KMS-11 (cell line): ENCODE data around the gene PKNOX1.
"Not testable (repeated sequence)": the region's sequence is repeated elsewhere in the genome, so short reads cannot be mapped to it uniquely, and the experiment has no call there.

Source experiments
- H2AFZ ChIP-seq: fragments of 200-600 bp; sonication (generic); 2 replicates; pipeline ENCODE4 v1.6.1; 2016; ENCODE audit warnings: antibody characterized with exemption, mixed run types, low read depth
- H3K27ac ChIP-seq: fragments of 200-600 bp; sonication (generic); 2 replicates; pipeline ENCODE4 v1.6.1; 2016; ENCODE audit warnings: mild to moderate bottlenecking, mixed run types
- H3K27me3 ChIP-seq: fragments of 200-600 bp; sonication (generic); 2 replicates; pipeline ENCODE4 v1.6.1; 2017; ENCODE audit warnings: mild to moderate bottlenecking, low read depth, mixed run types, moderate library complexity; ENCODE audit not compliant: insufficient read depth
- H3K36me3 ChIP-seq: fragments of 200-600 bp; sonication (generic); 2 replicates; pipeline ENCODE4 v1.6.1; 2017; ENCODE audit warnings: mild to moderate bottlenecking, mixed run types; ENCODE audit not compliant: insufficient read depth
- H3K4me1 ChIP-seq: fragments of 200-600 bp; sonication (generic); 2 replicates; pipeline ENCODE4 v1.6.1; 2016; ENCODE audit warnings: mild to moderate bottlenecking, low read depth, mixed run types; ENCODE audit not compliant: poor library complexity, severe bottlenecking
- H3K4me2 ChIP-seq: fragments of 200-600 bp; sonication (generic); 2 replicates; pipeline ENCODE4 v1.7.0; 2016; ENCODE audit warnings: mild to moderate bottlenecking, mixed run types
- H3K4me3 ChIP-seq: fragments of 200-600 bp; sonication (generic); IDR thresholded peaks from 2 replicates; pipeline ENCODE4 v1.6.1; 2017; ENCODE audit warnings: low read depth, low read length, mixed read lengths; ENCODE audit not compliant: insufficient read depth
- H3K79me2 ChIP-seq: fragments of 200-600 bp; sonication (generic); 2 replicates; pipeline ENCODE4 v1.6.1; 2016; ENCODE audit warnings: low read depth, mixed run types; ENCODE audit not compliant: insufficient read depth
- H3K9ac ChIP-seq: fragments of 200-600 bp; sonication (generic); 2 replicates; pipeline ENCODE4 v1.6.1; 2016; ENCODE audit warnings: mild to moderate bottlenecking, mixed run types
- H4K20me1 ChIP-seq: fragments of 200-600 bp; sonication (generic); 2 replicates; pipeline ENCODE4 v1.6.1; 2016; ENCODE audit warnings: mild to moderate bottlenecking, mixed run types; ENCODE audit not compliant: insufficient read depth
- TF ChIP-seq, protein P1 (sequence below): fragments of 200-600 bp; sonication (generic); conservative IDR thresholded peaks from 2 replicates; pipeline ENCODE4 v1.6.1; 2017; ENCODE audit warnings: low read depth, mild to moderate bottlenecking, antibody characterized with exemption, low read length, moderate library complexity, mixed read lengths

The PKNOX1 gene

DNA sequence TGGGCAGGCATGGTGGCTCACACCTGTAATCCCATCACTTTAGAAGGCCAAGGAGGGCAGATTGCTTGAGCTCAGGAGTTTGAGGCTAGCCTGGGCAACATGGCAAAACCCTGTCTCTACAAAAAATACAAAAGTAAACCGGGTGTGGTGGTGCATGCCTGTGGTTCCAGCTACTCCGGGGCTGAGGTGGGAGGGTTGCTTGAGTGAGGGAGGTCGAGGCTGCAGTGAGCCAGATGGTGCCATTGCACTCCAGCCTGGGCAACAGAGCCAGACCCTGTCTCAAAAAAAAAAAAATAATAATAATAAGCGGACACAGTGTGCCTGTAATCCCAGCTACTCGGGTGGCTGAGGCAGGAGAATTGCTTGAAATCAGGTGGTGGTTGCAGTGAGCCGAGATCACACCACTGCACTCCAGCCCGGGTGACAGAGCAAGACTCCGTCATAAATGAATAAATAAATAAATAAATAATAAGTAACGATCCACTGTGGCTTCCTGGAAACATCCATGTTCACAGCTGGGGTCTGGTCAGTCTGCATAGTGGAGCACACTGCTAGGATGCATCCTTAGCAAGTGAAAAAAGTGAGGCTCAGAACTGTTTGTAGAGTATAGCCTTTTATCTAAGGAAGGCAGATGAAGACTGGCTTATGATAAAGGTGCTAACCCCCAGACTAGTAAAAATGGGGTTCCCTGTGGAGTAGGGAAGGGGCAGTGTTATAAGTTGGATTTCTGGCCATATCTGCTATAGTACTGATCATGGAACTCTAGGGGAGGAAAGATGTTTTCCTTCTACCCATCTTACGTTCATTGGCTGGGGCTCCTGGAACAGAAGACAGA, 15.7 kb downstream of the PKNOX1 start:
- Histone ChIP-seq H3K27ac (no peak overlapping the region), H4K20me1 (no peaks in the 10 kb centered on the region), H3K9ac (no peak overlapping the region), H3K36me3 (no peaks in the 10 kb centered on the region), H3K4me1 (peaks cover 21% of the 10 kb centered on the region), H3K4me2 (no peak overlapping the region), H3K4me3 (no peak overlapping the region), H3K27me3 (no peaks in the 10 kb centered on the region), H3K79me2 (peaks cover 28% of the 10 kb centered on the region; the same call in 1 of the 2 replicates), H2AFZ (no peak overlapping the region)
- TF ChIP-seq, protein P1, sequence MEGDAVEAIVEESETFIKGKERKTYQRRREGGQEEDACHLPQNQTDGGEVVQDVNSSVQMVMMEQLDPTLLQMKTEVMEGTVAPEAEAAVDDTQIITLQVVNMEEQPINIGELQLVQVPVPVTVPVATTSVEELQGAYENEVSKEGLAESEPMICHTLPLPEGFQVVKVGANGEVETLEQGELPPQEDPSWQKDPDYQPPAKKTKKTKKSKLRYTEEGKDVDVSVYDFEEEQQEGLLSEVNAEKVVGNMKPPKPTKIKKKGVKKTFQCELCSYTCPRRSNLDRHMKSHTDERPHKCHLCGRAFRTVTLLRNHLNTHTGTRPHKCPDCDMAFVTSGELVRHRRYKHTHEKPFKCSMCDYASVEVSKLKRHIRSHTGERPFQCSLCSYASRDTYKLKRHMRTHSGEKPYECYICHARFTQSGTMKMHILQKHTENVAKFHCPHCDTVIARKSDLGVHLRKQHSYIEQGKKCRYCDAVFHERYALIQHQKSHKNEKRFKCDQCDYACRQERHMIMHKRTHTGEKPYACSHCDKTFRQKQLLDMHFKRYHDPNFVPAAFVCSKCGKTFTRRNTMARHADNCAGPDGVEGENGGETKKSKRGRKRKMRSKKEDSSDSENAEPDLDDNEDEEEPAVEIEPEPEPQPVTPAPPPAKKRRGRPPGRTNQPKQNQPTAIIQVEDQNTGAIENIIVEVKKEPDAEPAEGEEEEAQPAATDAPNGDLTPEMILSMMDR: no peak

DNA sequence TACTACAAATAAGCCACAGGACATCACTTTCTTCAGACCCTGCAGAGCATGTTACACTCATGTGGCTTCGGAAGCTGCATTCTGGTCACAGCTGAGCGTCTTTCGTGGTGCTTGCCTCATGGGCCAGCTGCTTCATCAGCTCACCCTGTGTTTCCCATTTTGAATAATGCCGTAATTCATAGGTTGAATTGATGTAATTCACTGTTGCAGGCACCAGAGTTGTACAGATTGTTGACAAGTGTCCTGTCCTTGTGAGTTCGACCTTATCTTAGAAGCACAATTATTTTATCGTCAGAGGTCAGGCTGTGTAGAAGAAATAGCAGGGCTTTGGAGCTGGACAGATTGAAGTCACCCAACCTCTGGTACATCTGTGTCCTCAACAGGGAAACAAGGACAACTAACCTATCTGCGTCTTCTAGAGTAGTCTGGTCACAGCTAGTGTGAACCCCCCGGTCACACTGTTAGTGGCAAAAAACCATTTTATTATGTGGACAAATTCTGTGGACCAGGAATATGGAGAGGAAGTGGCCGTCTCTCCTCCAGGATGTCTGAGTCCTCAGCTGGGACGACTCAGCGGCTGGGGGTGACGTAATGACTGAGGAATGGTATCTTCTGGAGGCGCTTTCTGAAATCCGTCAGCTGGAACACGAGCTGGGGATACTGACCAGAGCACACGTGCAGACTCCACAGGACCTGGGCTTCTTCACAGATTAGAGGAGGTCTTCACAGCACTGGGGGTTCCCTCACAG, 17.8 kb downstream of the PKNOX1 start:
- H3K4me1 ChIP-seq: no peaks in the 10 kb centered on the region
- H3K79me2 ChIP-seq: peaks cover 8% of the 10 kb centered on the region; the same call in 1 of the 2 replicates
- H3K9ac ChIP-seq: no peak overlapping the region
- H4K20me1 ChIP-seq: no peaks in the 10 kb centered on the region
- no peak overlapping the region for H3K4me3 ChIP-seq
- H2AFZ ChIP-seq: no peak overlapping the region
- H3K36me3 ChIP-seq: no peaks in the 10 kb centered on the region
- H3K4me2 ChIP-seq: no peak overlapping the region
- H3K27me3 ChIP-seq: no peaks in the 10 kb centered on the region
- H3K27ac ChIP-seq: no peak overlapping the region
- TF ChIP-seq, protein P1: no peak

DNA sequence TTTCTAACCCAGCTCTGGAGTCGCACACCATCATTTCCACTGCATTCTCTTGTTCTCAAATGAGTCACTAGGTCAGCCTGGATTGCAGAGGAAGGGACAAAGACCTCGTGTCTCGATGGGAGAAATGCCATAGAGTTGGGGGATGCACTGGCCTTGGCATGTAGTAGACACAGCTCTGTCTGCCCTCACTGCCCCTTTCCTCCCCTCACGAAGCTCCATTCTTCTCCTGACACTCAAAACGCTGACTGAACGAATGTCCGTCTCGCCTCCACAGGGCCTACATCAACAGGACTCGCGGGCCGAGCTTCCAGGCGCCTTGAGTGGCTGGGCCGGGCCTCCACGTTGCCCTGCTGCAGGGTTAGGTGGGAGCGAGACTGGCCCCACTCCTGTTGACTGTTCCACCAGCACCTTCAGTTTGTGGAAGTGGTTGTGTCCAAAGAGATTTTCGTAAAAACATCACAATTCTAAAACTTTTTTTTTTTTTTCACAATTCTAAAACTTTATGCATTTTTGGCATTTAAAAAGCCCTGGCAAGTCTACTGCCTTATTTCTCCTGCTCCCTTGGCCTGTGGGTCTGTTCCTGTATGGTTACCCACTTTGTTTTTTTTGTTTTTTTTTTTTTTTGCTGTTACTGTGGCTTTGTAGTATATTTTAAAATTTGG, 18.8 kb downstream of the PKNOX1 start:
- no peak overlapping the region for H3K4me3 ChIP-seq
- H3K79me2 ChIP-seq: peaks cover 5% of the 10 kb centered on the region; the same call in 1 of the 2 replicates
- no peaks in the 10 kb centered on the region for H3K27me3 ChIP-seq
- H3K9ac ChIP-seq: no peak overlapping the region
- no peak overlapping the region for H2AFZ ChIP-seq
- H3K4me2 ChIP-seq: no peak overlapping the region
- no peaks in the 10 kb centered on the region for H4K20me1 ChIP-seq
- no peak overlapping the region for H3K27ac ChIP-seq
- no peaks in the 10 kb centered on the region for H3K36me3 ChIP-seq
- no peaks in the 10 kb centered on the region for H3K4me1 ChIP-seq
- TF ChIP-seq, protein P1: no peak

DNA sequence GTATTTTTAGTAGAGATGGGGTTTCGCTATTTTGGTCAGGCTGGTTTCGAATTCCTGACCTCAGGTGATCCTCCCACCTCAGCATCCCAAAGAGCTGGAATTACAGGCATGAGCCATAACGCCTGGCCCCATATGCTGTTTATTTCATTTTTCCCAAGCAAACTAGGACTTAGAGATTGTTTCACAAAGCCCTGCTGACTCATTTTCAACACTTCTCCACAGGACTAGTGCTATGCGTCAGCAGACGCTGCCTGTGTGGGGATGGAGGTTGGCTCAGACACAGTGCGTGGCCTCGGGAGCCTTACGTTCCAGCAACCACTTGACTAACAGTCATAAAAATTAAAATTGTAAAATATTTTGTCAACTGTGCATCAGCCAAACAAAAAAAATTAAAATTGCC, 22.7 kb downstream of the PKNOX1 start:
- H3K36me3 ChIP-seq: no peaks in the 10 kb centered on the region
- H3K4me3 ChIP-seq: no peak overlapping the region
- no peaks in the 10 kb centered on the region for H3K27me3 ChIP-seq
- no peak overlapping the region for H3K9ac ChIP-seq
- no peaks in the 10 kb centered on the region for H3K4me1 ChIP-seq
- no peak overlapping the region for H2AFZ ChIP-seq
- H4K20me1 ChIP-seq: no peaks in the 10 kb centered on the region
- H3K79me2 ChIP-seq: no peaks in the 10 kb centered on the region
- no peak overlapping the region for H3K27ac ChIP-seq
- TF ChIP-seq, protein P1: no peak
- no peak overlapping the region for H3K4me2 ChIP-seq

DNA sequence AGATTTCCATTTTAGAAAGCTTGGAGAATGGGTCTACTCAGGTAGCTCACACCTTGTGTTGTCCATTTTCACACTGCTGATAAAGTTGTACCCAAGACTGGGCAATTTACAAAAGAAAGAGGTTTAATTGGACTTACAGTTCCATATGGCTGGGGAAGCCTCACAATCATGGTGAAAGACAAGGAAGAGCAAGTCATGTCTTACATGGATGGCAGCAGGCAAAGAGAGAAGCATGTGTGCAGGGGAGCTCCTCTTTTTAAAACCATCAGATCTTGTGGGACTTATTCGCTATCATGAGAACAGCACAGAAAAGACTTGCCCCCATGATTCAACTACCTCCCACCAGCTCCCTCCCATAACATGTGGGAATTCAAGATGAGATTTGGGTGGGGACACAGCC, 23.6 kb downstream of the PKNOX1 start:
- H2AFZ ChIP-seq, H4K20me1 ChIP-seq, H3K79me2 ChIP-seq, H3K4me3 ChIP-seq, H3K4me1 ChIP-seq, H3K9ac ChIP-seq, H3K4me2 ChIP-seq, H3K27ac ChIP-seq, H3K36me3 ChIP-seq, H3K27me3 ChIP-seq: not testable (repeated sequence)

DNA sequence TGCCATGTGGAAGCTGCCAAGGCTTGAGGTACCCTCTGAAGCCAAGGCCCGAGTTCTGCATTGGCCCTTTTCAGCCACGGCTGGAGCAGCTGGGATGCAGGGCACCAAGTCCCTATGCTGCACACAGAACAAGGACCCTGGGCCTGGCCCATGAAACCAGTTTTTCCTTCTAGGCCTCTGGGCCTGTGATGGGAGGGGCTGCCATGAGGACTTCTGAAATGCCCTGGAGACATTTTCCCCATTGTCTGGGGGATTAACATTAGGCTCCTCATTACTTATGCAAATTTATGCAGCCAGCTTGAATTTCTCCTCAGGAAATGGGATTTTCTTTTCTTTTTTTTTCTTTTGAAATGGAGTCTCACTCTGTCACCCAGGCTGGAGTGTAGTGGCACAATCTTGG, 24.8 kb downstream of the PKNOX1 start:
- not testable (repeated sequence) for H3K4me3 ChIP-seq, H4K20me1 ChIP-seq, H3K79me2 ChIP-seq, H2AFZ ChIP-seq, H3K27ac ChIP-seq, H3K4me2 ChIP-seq, H3K27me3 ChIP-seq, H3K9ac ChIP-seq, H3K4me1 ChIP-seq, H3K36me3 ChIP-seq
